ENCODE results near the gene GGNBP2. TPM values are rescaled to one million over a fixed set of nuclear protein-coding genes. Genes with fewer than 3 reads are reported as not detected.
A peak's percentile ranks its signal among the peaks of the same experiment; 100 is the strongest.

Gene GGNBP2
- total and polyA plus RNA-seq, 2 donors from 2014 or later: 43.0 to 86.8 TPM

- intact Hi-C loops (cut with DNase I): no loop called here
Observed at GRCh38 chr17:36540696-36541095, 4.0 kb upstream of the GGNBP2 start.

GRCh38 chr17:36542755-36543154 is 2.0 kb upstream of the GGNBP2 start:
- intact Hi-C loops (cut with DNase I): no loop called here
- Histone ChIP-seq H3K27me3 (ENCODE audit: control insufficient read depth, insufficient read depth, low read length) (no peaks in the 10 kb centered on the region), H3K36me3 (ENCODE audit: control insufficient read depth in 2 of 3, insufficient read depth in 3 of 3, low read length in 3 of 3) (peaks cover 0 to under 1% (median 0%) of the 10 kb centered on the region in 3 donors), H3K4me3 (ENCODE audit: low read length in 3 of 3) (no peak overlapping the region), H3K4me1 (ENCODE audit: control insufficient read depth in 2 of 3, insufficient read depth in 2 of 3, low read depth in 1 of 3, low read length in 3 of 3) (peaks cover 7 to 16% (median 10%) of the 10 kb centered on the region in 3 donors), H3K9me3 (ENCODE audit: control insufficient read depth in 2 of 3, insufficient read depth in 1 of 3, low read length in 3 of 3) (no peaks in the 10 kb centered on the region), H3K27ac (ENCODE audit: low read depth in 2 of 2, low read length in 2 of 2) (no peak overlapping the region), H3K9ac (ENCODE audit: low read length in 3 of 3) (no peak overlapping the region)
- DNase-seq (no peak), FAIRE-seq (no peak)
- no peak for TF ChIP-seq CTCF (IDR thresholded peaks at IDR 0.05; ENCODE audit: borderline replicate concordance, extremely low read depth, insufficient read depth)

More at GRCh38 chr17:36540696-36541095, 4.0 kb upstream of the GGNBP2 start:
- no peak for FAIRE-seq
- Histone ChIP-seq H3K9me3 (ENCODE audit: control insufficient read depth in 2 of 3, insufficient read depth in 1 of 3, low read length in 3 of 3) (no peaks in the 10 kb centered on the region), H3K27me3 (ENCODE audit: control insufficient read depth, insufficient read depth, low read length) (no peaks in the 10 kb centered on the region), H3K27ac (ENCODE audit: low read depth in 2 of 2, low read length in 2 of 2) (no peak overlapping the region), H3K36me3 (ENCODE audit: control insufficient read depth in 2 of 3, insufficient read depth in 3 of 3, low read length in 3 of 3) (no peaks in the 10 kb centered on the region), H3K4me1 (ENCODE audit: control insufficient read depth in 2 of 3, insufficient read depth in 2 of 3, low read depth in 1 of 3, low read length in 3 of 3) (peaks cover 0 to 5% (median 4%) of the 10 kb centered on the region in 3 donors), H3K9ac (ENCODE audit: low read length in 3 of 3) (no peak overlapping the region), H3K4me3 (ENCODE audit: low read length in 3 of 3) (no peak overlapping the region)
- DNase-seq: no peak
- no peak for TF ChIP-seq CTCF (IDR thresholded peaks at IDR 0.05; ENCODE audit: borderline replicate concordance, extremely low read depth, insufficient read depth)

- no peak for TF ChIP-seq CTCF (IDR thresholded peaks at IDR 0.05; ENCODE audit: borderline replicate concordance, extremely low read depth, insufficient read depth)
- Histone ChIP-seq H3K4me3 (ENCODE audit: low read length in 3 of 3) (peak overlapping the region; percentile 72 to 93 (median 90)), H3K36me3 (ENCODE audit: control insufficient read depth in 2 of 3, insufficient read depth in 3 of 3, low read length in 3 of 3) (peaks cover 0 to 4% (median 0%) of the 10 kb centered on the region in 3 donors), H3K27ac (ENCODE audit: low read depth in 2 of 2, low read length in 2 of 2) (peak overlapping the region; percentile 99 to 100), H3K4me1 (ENCODE audit: control insufficient read depth in 2 of 3, insufficient read depth in 2 of 3, low read depth in 1 of 3, low read length in 3 of 3) (peaks cover 7 to 19% (median 14%) of the 10 kb centered on the region in 3 donors), H3K9ac (ENCODE audit: low read length in 3 of 3) (peak overlapping the region; percentile 89 to 96 (median 92)), H3K9me3 (ENCODE audit: control insufficient read depth in 2 of 3, insufficient read depth in 1 of 3, low read length in 3 of 3) (no peaks in the 10 kb centered on the region), H3K27me3 (ENCODE audit: control insufficient read depth, insufficient read depth, low read length) (no peaks in the 10 kb centered on the region)
- FAIRE-seq (no peak), DNase-seq (peak in 4 of 5 donors; percentile 48 to 75 (median 70))
- intact Hi-C loops (cut with DNase I): no loop called here
Observed at GRCh38 chr17:36544044-36544306, 744 bp upstream of the GGNBP2 start.

GRCh38 chr17:36545077-36545464 is 352 bp downstream of the GGNBP2 start:
- Histone ChIP-seq H3K4me3 (ENCODE audit: low read length in 3 of 3) (peak overlapping the region; percentile 72 to 95 (median 90)), H3K9ac (ENCODE audit: low read length in 3 of 3) (peak overlapping the region; percentile 82 to 95 (median 92)), H3K36me3 (ENCODE audit: control insufficient read depth in 2 of 3, insufficient read depth in 3 of 3, low read length in 3 of 3) (peaks cover 0 to 4% (median 0%) of the 10 kb centered on the region in 3 donors), H3K27me3 (ENCODE audit: control insufficient read depth, insufficient read depth, low read length) (no peaks in the 10 kb centered on the region), H3K4me1 (ENCODE audit: control insufficient read depth in 2 of 3, insufficient read depth in 2 of 3, low read depth in 1 of 3, low read length in 3 of 3) (peaks cover 7 to 19% (median 14%) of the 10 kb centered on the region in 3 donors), H3K27ac (ENCODE audit: low read depth in 2 of 2, low read length in 2 of 2) (peak overlapping the region; percentile 99 to 100), H3K9me3 (ENCODE audit: control insufficient read depth in 2 of 3, insufficient read depth in 1 of 3, low read length in 3 of 3) (no peaks in the 10 kb centered on the region)
- TF ChIP-seq CTCF (IDR thresholded peaks at IDR 0.05; ENCODE audit: borderline replicate concordance, extremely low read depth, insufficient read depth): no peak
- FAIRE-seq (no peak), DNase-seq (no peak)
- intact Hi-C loops (cut with DNase I): no loop called here
